SU-DHL-6 (cell line): Measurements from ENCODE around the gene PPP6R1.
A peak's percentile ranks its signal among the peaks of the same experiment; 100 is the strongest.

Experiments used
- H2AFZ ChIP-seq: fragments of 200-600 bp; sonication (generic); 2 replicates; pipeline ENCODE4 v1.6.1; 2014; ENCODE audit warnings: low read depth, mild to moderate bottlenecking, moderate library complexity, mixed read lengths, antibody characterized with exemption, low read length; ENCODE audit not compliant: severe bottlenecking
- H3F3A ChIP-seq: fragments of 200-600 bp; shearing (Covaris generic); 2 replicates; pipeline ENCODE4 v1.6.0; 2016; ENCODE audit warnings: antibody characterized with exemption, mild to moderate bottlenecking; ENCODE audit not compliant: insufficient read depth
- H3K27ac ChIP-seq: fragments of 200-600 bp; sonication (generic); 2 replicates; pipeline ENCODE4 v1.5.1; 2016; ENCODE audit warnings: low read depth, mild to moderate bottlenecking, low read length, moderate library complexity, mixed read lengths
- H3K27me3 ChIP-seq: fragments of 200-600 bp; sonication (generic), shearing (Covaris generic); 2 replicates; pipeline ENCODE4 v1.6.0; 2014; ENCODE audit warnings: mild to moderate bottlenecking, low read length
- H3K36me3 ChIP-seq: fragments of 200-600 bp; sonication (generic); 2 replicates; pipeline ENCODE4 v1.6.1; 2014; ENCODE audit warnings: mild to moderate bottlenecking, low read length, mixed read lengths
- H3K4me2 ChIP-seq: fragments of 300-600, 200-600 bp; shearing (Covaris generic), sonication (generic); 2 replicates; pipeline ENCODE4 v1.6.0; 2014; ENCODE audit warnings: low read length, low read depth, mild to moderate bottlenecking; ENCODE audit not compliant: poor library complexity, severe bottlenecking
- H3K4me3 ChIP-seq: fragments of 200-600 bp; sonication (generic); 2 replicates; pipeline ENCODE4 v1.5.1; 2014; ENCODE audit warnings: antibody characterized with exemption, low read length, mild to moderate bottlenecking, mixed read lengths; ENCODE audit not compliant: insufficient read depth, poor library complexity, severe bottlenecking
- H3K79me2 ChIP-seq: fragments of 200-600 bp; sonication (generic); 2 replicates; pipeline ENCODE4 v1.6.1; 2014; ENCODE audit warnings: mild to moderate bottlenecking, low read length, moderate library complexity; ENCODE audit not compliant: insufficient read depth
- H3K9ac ChIP-seq: fragments of 200-600 bp; sonication (generic); 2 replicates; pipeline ENCODE4 v1.7.0; 2014; ENCODE audit warnings: mild to moderate bottlenecking, low read length
- H3K9me2 ChIP-seq: fragments of 200-600 bp; sonication (generic); replicated peaks from 2 replicates; pipeline ENCODE4 v1.6.1; 2014; ENCODE audit warnings: low read length; ENCODE audit not compliant: insufficient read depth
- H3K9me3 ChIP-seq: fragments of 200-600 bp; sonication (generic); 2 replicates; pipeline ENCODE4 v1.6.1; 2014; ENCODE audit warnings: low read length, mixed read lengths; ENCODE audit not compliant: insufficient read depth
- H4K20me1 ChIP-seq: fragments of 200-600 bp; sonication (generic); 2 replicates; pipeline ENCODE4 v1.6.1; 2014; ENCODE audit warnings: low read depth, mild to moderate bottlenecking, antibody characterized with exemption, low read length, moderate library complexity, mixed read lengths
- EZH2phosphoT487 ChIP-seq: fragments of 200-600 bp; sonication (generic), shearing (Covaris generic); conservative IDR thresholded peaks from 2 replicates; pipeline ENCODE4 v1.6.1; 2018; ENCODE audit warnings: mild to moderate bottlenecking, antibody characterized with exemption, low read length, moderate library complexity, mixed read lengths
- TF ChIP-seq, protein P1 (sequence below): fragments of 200-600 bp; sonication (generic); IDR thresholded peaks from one replicate; pipeline ENCODE4 v1.5.1; 2017; ENCODE audit warnings: antibody characterized with exemption, mild to moderate bottlenecking, low read length, moderate library complexity; ENCODE audit not compliant: insufficient read depth, poor library complexity, severe bottlenecking

The PPP6R1 gene

GRCh38 chr19:55258476-55258827, 365 bp downstream of the PPP6R1 start:
- Histone ChIP-seq H4K20me1 (no peaks in the 10 kb centered on the region), H3K36me3 (no peaks in the 10 kb centered on the region), H3K79me2 (peaks cover 52% of the 10 kb centered on the region), H3K9me2 (no peaks in the 10 kb centered on the region), H3F3A (peaks cover 50% of the 10 kb centered on the region), H2AFZ (no peak overlapping the region), H3K4me2 (peak overlapping the region; percentile 98), H3K9ac (peak overlapping the region; percentile 94), H3K27ac (peak overlapping the region; percentile 99), H3K4me3 (peak overlapping the region; percentile 73), H3K27me3 (no peaks in the 10 kb centered on the region), H3K9me3 (no peaks in the 10 kb centered on the region)
- TF ChIP-seq, protein P1, sequence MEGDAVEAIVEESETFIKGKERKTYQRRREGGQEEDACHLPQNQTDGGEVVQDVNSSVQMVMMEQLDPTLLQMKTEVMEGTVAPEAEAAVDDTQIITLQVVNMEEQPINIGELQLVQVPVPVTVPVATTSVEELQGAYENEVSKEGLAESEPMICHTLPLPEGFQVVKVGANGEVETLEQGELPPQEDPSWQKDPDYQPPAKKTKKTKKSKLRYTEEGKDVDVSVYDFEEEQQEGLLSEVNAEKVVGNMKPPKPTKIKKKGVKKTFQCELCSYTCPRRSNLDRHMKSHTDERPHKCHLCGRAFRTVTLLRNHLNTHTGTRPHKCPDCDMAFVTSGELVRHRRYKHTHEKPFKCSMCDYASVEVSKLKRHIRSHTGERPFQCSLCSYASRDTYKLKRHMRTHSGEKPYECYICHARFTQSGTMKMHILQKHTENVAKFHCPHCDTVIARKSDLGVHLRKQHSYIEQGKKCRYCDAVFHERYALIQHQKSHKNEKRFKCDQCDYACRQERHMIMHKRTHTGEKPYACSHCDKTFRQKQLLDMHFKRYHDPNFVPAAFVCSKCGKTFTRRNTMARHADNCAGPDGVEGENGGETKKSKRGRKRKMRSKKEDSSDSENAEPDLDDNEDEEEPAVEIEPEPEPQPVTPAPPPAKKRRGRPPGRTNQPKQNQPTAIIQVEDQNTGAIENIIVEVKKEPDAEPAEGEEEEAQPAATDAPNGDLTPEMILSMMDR, result no peak

- Histone ChIP-seq H3F3A (peaks cover 50% of the 10 kb centered on the region), H3K9me3 (no peaks in the 10 kb centered on the region), H3K4me3 (peak overlapping the region; percentile 73), H3K79me2 (peaks cover 59% of the 10 kb centered on the region), H3K27ac (peak overlapping the region; percentile 99), H3K27me3 (no peaks in the 10 kb centered on the region), H3K4me2 (peak overlapping the region; percentile 98), H3K9me2 (no peaks in the 10 kb centered on the region), H4K20me1 (no peaks in the 10 kb centered on the region), H3K9ac (peak overlapping the region; percentile 94), H3K36me3 (no peaks in the 10 kb centered on the region), H2AFZ (no peak overlapping the region)
- TF ChIP-seq, protein P1, result no peak
- TF ChIP-seq EZH2phosphoT487, result no peak
Measured at GRCh38 chr19:55257461-55258420, 1.1 kb downstream of the PPP6R1 start.

DNA sequence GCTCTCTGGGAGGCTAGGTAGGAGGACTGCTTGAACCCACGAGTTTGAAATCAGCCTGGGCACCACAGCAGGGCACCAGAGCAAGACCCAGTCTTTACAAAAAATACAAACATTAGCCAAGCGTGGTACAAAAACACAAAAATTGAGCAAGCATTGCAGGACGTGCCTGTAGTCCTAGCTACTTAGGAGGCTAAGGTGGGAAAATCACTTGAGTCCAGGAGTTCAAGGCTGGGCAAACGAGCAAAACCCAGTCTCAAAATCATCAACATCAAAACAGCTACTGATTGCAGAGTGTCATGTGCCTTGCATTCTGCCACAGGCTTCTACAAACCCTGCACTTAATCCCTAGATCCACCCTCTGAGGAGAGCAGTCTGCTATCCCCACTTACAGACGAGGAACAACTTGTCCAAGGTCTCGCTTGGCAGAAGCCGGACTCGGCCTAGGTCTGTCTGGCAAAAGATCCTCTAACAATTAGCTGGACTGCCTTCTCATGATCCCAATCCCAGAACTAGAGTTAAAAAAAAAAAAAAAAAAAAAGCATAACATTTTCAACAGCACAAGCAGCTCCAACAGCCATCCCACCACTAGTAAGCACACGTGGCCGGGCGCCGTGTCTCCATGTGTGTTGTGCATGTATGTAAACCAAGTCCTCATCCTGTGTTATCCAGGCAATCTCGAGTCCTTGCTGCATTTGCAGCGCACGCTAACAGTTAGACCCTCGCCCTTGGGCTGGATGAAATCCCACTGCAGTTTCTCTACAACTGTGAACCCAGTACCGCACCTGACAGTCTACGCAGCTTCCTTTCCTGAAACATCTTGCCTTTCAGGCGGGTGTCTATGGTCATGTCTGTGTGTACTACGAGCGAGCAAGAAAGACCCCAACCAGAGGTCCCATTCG, 2.0 kb downstream of the PPP6R1 start:
- TF ChIP-seq EZH2phosphoT487, result no peak
- TF ChIP-seq, protein P1, result no peak
- no peaks in the 10 kb centered on the region for H3K36me3 ChIP-seq
- no peaks in the 10 kb centered on the region for H4K20me1 ChIP-seq
- H3K4me2 ChIP-seq, result peak overlapping the region; percentile 98
- H3K79me2 ChIP-seq, result peaks cover 69% of the 10 kb centered on the region
- H3K4me3 ChIP-seq, result peak overlapping the region; percentile 73
- H2AFZ ChIP-seq, result no peak overlapping the region
- peak overlapping the region; percentile 99 for H3K27ac ChIP-seq
- H3K9me2 ChIP-seq, result no peaks in the 10 kb centered on the region
- H3K9ac ChIP-seq, result peak overlapping the region; percentile 94
- no peaks in the 10 kb centered on the region for H3K27me3 ChIP-seq
- H3F3A ChIP-seq, result peaks cover 50% of the 10 kb centered on the region
- no peaks in the 10 kb centered on the region for H3K9me3 ChIP-seq
